Measurements from ENCODE around the gene MAF. TPM values are rescaled to one million over a fixed set of nuclear protein-coding genes. Genes with fewer than 3 reads are reported as not detected.

Gene MAF
- total RNA-seq (2014; rRNA removed; shearing (Covaris generic)) = 6.0 and 6.7 TPM in 2 replicates

DNA sequence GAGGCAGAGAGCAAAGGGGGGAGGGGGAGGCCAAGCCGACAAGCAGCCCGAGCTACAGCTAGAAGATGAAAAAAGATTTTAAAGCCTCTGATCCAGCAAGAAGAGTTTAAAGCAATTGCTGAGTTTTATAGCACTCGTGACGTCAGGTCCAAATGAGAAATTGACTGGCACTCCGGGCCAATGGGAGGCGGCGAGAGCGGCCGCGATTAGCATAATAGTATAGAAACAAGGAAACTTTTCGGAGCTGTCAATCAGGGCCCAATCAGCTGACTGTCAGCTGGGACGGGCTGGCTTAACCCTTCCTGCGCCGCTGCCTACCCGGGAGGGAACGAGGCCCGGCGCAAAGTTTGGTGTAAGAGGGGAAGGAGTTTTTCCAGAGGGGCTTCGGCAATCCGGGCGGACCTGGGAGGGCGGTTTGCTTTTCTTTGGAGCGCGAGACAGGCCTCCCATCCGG lies at the start of gene MAF:
TSS of gene MAF (minus strand) at position 100 of the 454 bp plus-strand sequence. CDS start 835 bp downstream, outside the sequence.

Data from A375 (cell line).